Stimulated activated CD4-positive, alpha-beta T cell treated with anti-CD3 and anti-CD28 coated beads, Interleukin-4, amount 100 ng/mL, for 4 hours (primary cell): ENCODE measurements around the gene C1orf21.
"Not testable (repeated sequence)": the region's sequence is repeated elsewhere in the genome, so short reads cannot be mapped to it uniquely, and the experiment has no call there.

Experiments
- DNase-seq, 2 experiments: peaks; one replicate each; pipeline ENCODE4 v3.0.0-alpha.2; 2020

Gene C1orf21

GRCh38 chr1:184386312-184387068, at the start of gene C1orf21:
Gene C1orf21, plus strand, starts transcription at chr1:184387029. Its CDS starts 90,481 bp downstream, at chr1:184477510.
- DNase-seq, result peak; percentile 60 to 66

- not testable (repeated sequence) for DNase-seq
These were observed 49.0 kb upstream of the C1orf21 start for GRCh38 chr1:184337865-184338264.

- DNase-seq, result no peak
These were observed 45.8 kb upstream of the C1orf21 start for GRCh38 chr1:184340984-184341383.

- DNase-seq, result no peak
These were observed 36.3 kb upstream of the C1orf21 start for GRCh38 chr1:184350573-184350972.

DNA sequence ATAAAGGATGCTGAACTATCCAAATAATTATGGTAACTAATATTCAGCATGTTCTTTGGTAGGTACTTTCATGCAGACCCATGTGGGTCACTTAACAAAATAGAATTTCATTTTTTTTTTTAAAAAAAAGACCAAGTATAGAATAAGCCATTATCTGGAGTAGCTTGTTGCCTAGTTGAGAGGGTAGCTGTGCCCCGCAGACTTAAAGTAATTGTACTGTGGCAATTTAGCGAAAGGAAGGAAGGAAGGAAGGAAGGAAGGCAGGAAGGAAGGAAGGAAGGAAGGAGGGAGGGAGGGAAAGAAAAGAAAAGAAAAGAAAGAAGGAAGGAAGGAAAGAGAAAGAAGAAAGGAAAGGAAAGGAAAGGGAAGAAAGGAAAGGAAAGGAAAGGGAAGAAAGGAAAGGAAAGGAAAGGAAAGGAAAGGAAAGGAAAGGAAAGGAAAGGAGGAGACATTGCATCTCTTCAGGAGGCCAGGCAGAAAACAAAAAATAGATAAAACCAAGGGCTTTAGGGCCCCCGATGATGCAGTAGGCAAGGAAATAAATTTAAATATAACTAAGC, 35.3 kb upstream of the C1orf21 start:
- no peak for DNase-seq

DNA sequence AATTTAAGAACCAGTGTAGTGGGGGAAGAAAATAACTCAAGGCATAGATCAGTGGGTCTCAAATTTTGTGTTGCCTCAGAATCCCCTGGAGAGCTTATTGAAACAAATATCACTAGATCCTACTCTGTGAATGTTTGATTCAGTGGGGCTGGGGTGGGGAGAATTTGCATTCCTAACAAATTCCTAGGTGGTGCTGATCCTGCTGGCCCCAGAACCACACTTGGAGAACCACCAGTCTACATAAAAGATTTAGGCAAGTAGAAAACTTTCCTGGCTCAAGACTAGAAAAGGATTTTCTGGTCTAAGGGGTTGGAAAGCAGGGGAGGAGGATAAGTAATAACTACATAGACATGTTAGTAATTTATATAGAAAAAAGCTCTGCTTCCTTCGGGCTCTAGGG, 34.1 kb upstream of the C1orf21 start:
- no peak for DNase-seq

DNA sequence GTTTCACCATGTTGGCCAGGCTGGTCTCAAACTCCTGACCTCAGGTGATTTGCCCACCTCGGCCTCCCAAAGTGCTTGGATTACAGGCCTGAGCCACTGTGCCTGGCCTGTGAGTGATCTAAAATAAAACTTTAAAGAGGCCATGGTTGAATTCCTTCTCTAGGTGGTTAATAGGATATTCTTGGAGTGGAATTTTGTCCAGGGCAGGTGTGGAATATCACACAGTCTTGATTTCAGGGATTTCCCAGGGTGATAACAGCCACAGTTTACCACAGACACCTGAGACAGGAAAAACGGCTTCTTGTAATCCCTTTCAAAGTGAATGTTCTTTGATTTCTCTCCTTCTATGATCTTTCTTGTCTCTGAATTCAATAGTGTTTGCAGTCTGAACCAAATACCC, 32.1 kb upstream of the C1orf21 start:
- no peak for DNase-seq

- no peak for DNase-seq
These were observed 29.9 kb upstream of the C1orf21 start for GRCh38 chr1:184356891-184357290.

GRCh38 chr1:184358256-184358655, 28.6 kb upstream of the C1orf21 start:
- no peak for DNase-seq

- DNase-seq, result no peak
These were observed 26.9 kb upstream of the C1orf21 start for GRCh38 chr1:184359909-184360308.

- no peak for DNase-seq
These were observed 24.0 kb upstream of the C1orf21 start for GRCh38 chr1:184362876-184363275.

DNA sequence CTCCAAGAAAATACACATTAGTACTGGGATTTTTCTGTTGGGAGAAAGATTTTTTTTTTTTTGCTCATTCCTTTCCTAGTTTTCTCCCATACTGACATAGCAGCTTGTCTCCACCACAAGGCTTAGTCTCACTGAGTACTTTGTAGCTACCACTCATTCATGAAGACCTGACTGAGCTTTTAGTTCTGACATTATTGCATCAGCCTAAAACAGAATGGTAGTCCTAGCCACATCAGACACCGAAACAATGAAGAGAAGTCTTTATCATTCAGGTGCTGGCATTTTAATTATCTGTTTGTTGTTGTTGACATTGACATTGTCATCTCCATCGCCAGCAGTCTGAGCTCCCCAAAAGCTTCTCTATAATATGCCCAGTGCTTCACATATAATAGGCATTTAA, 21.1 kb upstream of the C1orf21 start:
- DNase-seq, result no peak

GRCh38 chr1:184366997-184367396, 19.8 kb upstream of the C1orf21 start:
- no peak for DNase-seq

- DNase-seq, result no peak
These were observed 19.3 kb upstream of the C1orf21 start for GRCh38 chr1:184367427-184368038.

DNA sequence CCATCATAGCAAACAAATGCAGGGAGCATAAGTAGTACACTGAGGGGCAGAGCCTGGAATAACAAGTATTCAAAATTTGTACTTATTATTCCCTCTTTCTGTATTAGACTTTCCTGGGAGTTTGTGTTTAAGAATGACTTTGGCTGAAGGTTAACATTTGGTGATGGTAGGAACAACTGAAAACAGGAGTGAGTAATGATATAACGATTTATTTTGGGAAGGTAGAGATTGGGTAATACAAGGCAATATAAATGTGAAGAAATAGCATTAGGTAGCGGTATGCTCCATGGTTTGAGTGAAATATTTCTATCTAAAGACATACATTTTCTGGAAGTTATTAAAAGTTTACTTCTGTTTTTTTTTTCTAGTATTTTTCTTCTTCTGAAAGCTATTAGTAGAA, 18.5 kb upstream of the C1orf21 start:
- no peak for DNase-seq

DNA sequence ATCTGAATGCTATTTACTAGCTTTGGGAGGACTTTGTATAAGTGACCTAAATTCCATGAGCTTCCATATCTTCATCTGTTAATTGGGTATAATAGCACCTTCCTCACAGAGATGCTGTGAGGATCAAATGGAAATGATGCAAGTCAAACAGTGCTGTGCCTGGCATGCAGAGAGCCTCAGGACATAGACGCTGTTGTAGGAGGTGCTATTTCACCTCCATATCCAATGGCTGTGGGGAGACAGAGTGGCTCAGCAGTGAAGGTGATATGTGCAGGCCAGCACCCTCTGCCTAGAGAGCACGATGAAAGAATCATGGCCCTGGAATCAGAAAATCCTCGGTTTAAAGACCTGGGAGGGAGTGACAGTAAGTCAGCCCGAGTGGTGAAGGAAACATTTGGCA, 16.0 kb upstream of the C1orf21 start:
- no peak for DNase-seq

- no peak for DNase-seq
These were observed 13.7 kb upstream of the C1orf21 start for GRCh38 chr1:184373155-184373554.

- DNase-seq, result no peak
These were observed 10.5 kb upstream of the C1orf21 start for GRCh38 chr1:184376369-184376768.

DNA sequence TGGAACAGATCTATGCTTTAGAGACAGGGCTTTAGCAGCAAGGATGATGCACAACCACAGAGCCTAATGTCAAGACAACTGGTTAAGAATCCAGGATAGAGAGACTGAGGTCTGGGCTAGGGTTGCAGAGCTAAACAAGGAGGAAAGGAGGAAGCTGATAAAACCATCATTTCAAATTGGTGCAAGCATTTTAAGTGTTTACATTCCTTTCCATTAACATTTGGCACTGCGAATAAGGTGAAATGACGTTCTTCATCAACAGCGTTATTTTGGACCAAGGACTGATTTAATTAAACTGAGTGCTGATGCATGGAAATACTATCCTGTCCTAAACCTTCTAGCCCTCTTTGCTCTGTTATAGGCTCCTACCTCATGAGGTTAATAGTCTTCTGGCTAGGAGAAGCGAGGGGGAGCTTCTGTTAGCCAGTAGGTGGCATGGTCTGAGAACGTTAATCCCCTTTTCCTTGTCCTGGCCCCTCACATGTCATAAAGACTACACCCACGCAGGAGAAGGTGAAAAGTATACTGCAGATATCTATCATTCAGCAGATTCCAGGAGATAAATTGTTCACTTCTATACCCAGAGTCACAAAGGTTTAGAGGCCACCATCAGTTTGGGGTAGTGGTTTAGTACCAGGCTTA, 7.6 kb upstream of the C1orf21 start:
- DNase-seq, result no peak

- DNase-seq, result no peak
These were observed 6.4 kb upstream of the C1orf21 start for GRCh38 chr1:184380468-184380867.

DNA sequence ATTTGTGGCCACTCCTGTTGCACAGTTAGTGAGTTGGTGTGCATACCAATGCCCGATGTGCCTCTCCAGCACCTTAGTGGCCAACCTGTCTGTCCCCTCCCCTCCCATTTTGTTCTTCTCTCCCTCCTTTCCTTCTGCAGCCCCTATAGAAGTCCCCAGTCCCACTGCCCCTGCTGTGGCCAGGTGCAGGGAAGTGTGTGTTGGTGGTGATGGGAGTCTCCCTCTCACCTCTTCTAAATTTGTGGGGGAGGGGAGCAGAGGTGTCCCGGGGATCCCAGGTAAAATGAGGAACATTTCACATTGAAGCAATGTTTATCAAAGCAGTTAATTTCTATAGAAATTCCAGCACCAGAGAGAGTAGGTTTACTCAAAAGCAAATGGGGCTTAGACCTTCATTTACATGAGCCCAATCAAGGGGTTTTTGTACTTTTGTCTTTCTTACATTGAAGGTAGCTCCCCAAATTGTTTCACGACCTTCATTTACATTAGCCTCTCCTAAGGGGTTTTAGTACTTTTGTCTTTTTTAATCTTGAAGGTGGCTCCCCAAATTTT, 3.0 kb upstream of the C1orf21 start:
- no peak for DNase-seq

DNA sequence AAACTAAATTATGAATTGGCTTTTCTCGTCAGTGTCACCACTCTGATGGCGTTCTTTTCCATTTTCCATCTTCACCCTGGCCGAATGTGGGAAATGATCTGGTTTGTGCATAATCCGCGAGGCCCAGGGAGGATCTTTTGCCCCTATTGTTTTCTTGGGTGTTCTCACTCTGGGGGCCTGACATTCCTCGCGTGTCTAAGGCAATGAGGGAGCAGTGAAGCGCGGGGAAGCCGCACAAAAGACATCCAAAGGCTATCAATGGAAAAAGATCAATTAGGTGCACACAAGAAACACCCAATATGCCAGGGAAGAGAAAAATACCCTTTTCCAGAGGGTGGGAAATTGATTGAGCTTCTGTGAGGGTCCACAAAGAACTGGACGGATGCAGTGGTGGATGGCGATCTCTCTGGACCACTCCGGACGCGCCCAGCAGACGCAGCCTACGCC, 941 bp upstream of the C1orf21 start:
- DNase-seq, result no peak

DNA sequence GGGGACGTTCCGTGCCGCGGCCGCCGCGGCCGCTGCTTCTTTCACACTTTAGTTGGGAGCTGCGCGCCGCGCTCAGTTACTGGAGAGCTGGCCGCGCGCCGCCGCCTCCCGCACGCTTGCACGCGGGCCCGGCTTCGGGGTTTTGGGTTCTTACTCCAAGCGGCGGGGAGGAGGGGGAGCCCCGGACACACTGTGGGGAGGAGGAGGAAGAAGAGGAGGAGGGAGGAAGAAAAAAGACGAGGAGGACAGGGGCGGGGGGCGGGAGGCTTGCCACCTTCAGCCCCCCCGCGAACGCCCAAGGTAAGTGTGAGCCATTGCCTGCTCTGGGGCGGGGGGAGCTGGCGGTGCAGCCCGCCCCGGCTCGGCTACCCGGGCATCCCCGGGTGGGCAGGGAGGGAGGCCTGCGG, 243 bp downstream of the C1orf21 start:
- no peak for DNase-seq
